H1 (cell line): ENCODE measurements around the gene SRP9. TPM values are rescaled to one million over a fixed set of nuclear protein-coding genes. Genes with fewer than 3 reads are reported as not detected.

Experiments
- CHD7 ChIP-seq: fragments of 300-600 bp; sonication (generic); IDR thresholded peaks from 2 replicates; pipeline ENCODE4 v1.7.1; 2012; ENCODE audit warnings: low read length, moderate library complexity, mild to moderate bottlenecking, inconsistent platforms; ENCODE audit not compliant: insufficient replicate concordance
- EGR1 ChIP-seq: IDR thresholded peaks from 2 replicates; pipeline ENCODE4 v1.6.1; 2011; ENCODE audit warnings: low read depth, low read length, borderline replicate concordance
- RNF2 ChIP-seq: fragments of 200-900, 300-1000 bp; sonication (generic); IDR thresholded peaks from 2 replicates; pipeline ENCODE4 v1.7.1; 2016; ENCODE audit warnings: borderline replicate concordance, low read depth, mild to moderate bottlenecking, antibody characterized with exemption, low read length; ENCODE audit not compliant: poor library complexity, severe bottlenecking; ENCODE audit errors: missing control alignments
- polyA plus RNA-seq, 7 experiments: library from polyadenylated mRNA; depleted of rRNA in 3 of 7; stranded (reverse) in 5 of 7; unstranded in 2 of 7; fragments of >200 nt in 5 of 7; fragments of 200-250 nt in 2 of 7; gene quantifications; 1 replicate in 5 of 7; 2 replicates in 1 of 7; 4 replicates in 1 of 7; pipeline versions ENCODE4 v1.2.1 to v1.2.3, GENCODE V29; 2011 to 2013; ENCODE audit warnings: missing spikeins in 2 of 7, mixed read lengths in 2 of 7
- total RNA-seq: library from RNA; stranded (reverse); fragmentation: NEBNext Ultra II Directional; extraction: Animal tissue kit (Norgen Biotek cat#: 25700); gene quantifications from 2 replicates; pipeline ENCODE4 v1.2.1, GENCODE V29; 2021

The SRP9 gene
- total and polyA plus RNA-seq, 2 of the 8 experiments (the other 6 are each of a cell fraction or from before 2014, with no cell fraction given), result 446 to 572 TPM

- TF ChIP-seq CHD7 (no peak), RNF2 (no peak), EGR1 (no peak)
- TF ChIP-seq, all 59 proteins: peak for 0
Observed at GRCh38 chr1:225812488-225813213, 35.0 kb downstream of the SRP9 start (continued).
